Ovary (tissue), 9 donors: ENCODE measurements around the gene CABLES1. TPM values are rescaled to one million over a fixed set of nuclear protein-coding genes. Genes with fewer than 3 reads are reported as not detected.

Source experiments
- DNase-seq, 5 donors: peaks; one replicate each; pipeline ENCODE4 v3.0.0-alpha.2; 2019 to 2020
- H3K27ac ChIP-seq, 2 donors: fragments of 200-600 bp; one replicate each; pipeline versions ENCODE4 v1.5.1 to v1.8.0; 2019 to 2022
- H3K27me3 ChIP-seq: fragments of 200-600 bp; one replicate; pipeline ENCODE4 v1.8.0; 2022
- H3K36me3 ChIP-seq: fragments of 200-600 bp; sonication (generic); one replicate; pipeline ENCODE4 v1.5.1; 2019
- H3K4me1 ChIP-seq: one replicate; pipeline ENCODE4 v1.8.1; 2013; ENCODE audit warnings: mild to moderate bottlenecking, moderate library complexity; ENCODE audit not compliant: insufficient read depth
- H3K4me3 ChIP-seq: fragments of 200-600 bp; sonication (generic); one replicate; pipeline ENCODE4 v1.5.1; 2017
- H3K9me3 ChIP-seq, 2 donors: fragments of 200-600 bp in 1 of 2; sonication (generic) in 1 of 2; one replicate each; pipeline versions ENCODE4 v1.5.1 to v1.8.1; 2013 to 2019; ENCODE audit warnings: mild to moderate bottlenecking in 1 of 2, moderate library complexity in 1 of 2
- CTCF ChIP-seq, 3 donors: fragments of 450-650 bp in 2 of 3; fragments of 200-600 bp in 1 of 3; IDR thresholded peaks; one replicate each; pipeline versions ENCODE4 v1.5.1 to v1.8.0; 2016 to 2022; ENCODE audit warnings: antibody characterized with exemption in 3 of 3, mild to moderate bottlenecking in 1 of 3
- EP300 ChIP-seq: sonication (generic); formaldehyde crosslinking; IDR thresholded peaks from one replicate; pipeline ENCODE4 v1.6.1; 2017; ENCODE audit warnings: antibody characterized with exemption
- POLR2A ChIP-seq: fragments of 450-650 bp; IDR thresholded peaks from one replicate; pipeline ENCODE4 v1.6.1; 2017; ENCODE audit warnings: antibody characterized with exemption, mild to moderate bottlenecking, moderate library complexity
- WGBS, 3 donors: extraction: QIAGEN DNeasy Blood & Tissue Kit in 1 of 3; methylation state at CpG; one replicate each; pipeline versions ENCODE4 v1.1.5 to v1.1.7; 2013 to 2017; 5-methylcytosine and 5-hydroxymethylcytosine counted together
- intact Hi-C, 4 donors: fragments of 100-400 bp; cut with DNase I; formaldehyde crosslinking; loops; one replicate each; pipeline versions ENCODE4 v1.11.0 to v1.15.1; 2022 to 2023
- polyA plus RNA-seq, 2 donors: library from polyadenylated mRNA; stranded (reverse); fragments of 200-250 nt in 1 of 2; fragments of 350-450 nt in 1 of 2; fragmentation: Illumina TruSeq in 1 of 2; extraction: RNeasy Lipid Tissue Mini Kit (QIAGEN cat#74804) in 1 of 2; gene quantifications; one replicate each; pipeline ENCODE4 v1.2.3, GENCODE V29; 2013 to 2014
- total RNA-seq, 7 donors: library from RNA; depleted of rRNA in 2 of 7; stranded (reverse); fragments of >200 nt in 2 of 7; fragmentation: NEBNext Ultra II Directional in 3 of 7; extraction: Animal tissue kit (Norgen Biotek cat#: 25700) in 3 of 7; gene quantifications; one replicate each; pipeline versions ENCODE4 v1.1.0 to v1.2.4, GENCODE V29; 2016 to 2023
- donor health status: DM: no; HTN: no; CAD: no; lungs with moderate emphysema.
- donor health status: DM: no; HTN: no; CAD: no.
- donor health status: Bipolar disorder and iron deficiency.
- donor health status: DM: yes; HTN: yes; CAD: no.
- donor health status: DM: no; HTN: no; CAD: no.
- donor health status: DM: yes; HTN: yes; CAD: no.

The CABLES1 gene
- total and polyA plus RNA-seq, 9 donors = 2.6 to 8.9 (median 5.3) TPM

GRCh38 chr18:23105030-23105429, 30.3 kb upstream of the CABLES1 start:
- no peaks in the 10 kb centered on the region for H3K27me3 ChIP-seq
- WGBS, 3 donors = 78 to 83% (median 83%) methylated on average over 3 of the region's 3 CpGs
- TF ChIP-seq POLR2A = no peak
- no peak for TF ChIP-seq EP300
- TF ChIP-seq CTCF (IDR thresholded peaks at IDR 0.05) = no peak
- no peak overlapping the region for H3K4me3 ChIP-seq
- H3K36me3 ChIP-seq = no peaks in the 10 kb centered on the region
- no peak overlapping the region for H3K27ac ChIP-seq
- intact Hi-C loops = no loop called here
- no peaks in the 10 kb centered on the region for H3K4me1 ChIP-seq
- no peaks in the 10 kb centered on the region for H3K9me3 ChIP-seq
- DNase-seq = no peak

DNA sequence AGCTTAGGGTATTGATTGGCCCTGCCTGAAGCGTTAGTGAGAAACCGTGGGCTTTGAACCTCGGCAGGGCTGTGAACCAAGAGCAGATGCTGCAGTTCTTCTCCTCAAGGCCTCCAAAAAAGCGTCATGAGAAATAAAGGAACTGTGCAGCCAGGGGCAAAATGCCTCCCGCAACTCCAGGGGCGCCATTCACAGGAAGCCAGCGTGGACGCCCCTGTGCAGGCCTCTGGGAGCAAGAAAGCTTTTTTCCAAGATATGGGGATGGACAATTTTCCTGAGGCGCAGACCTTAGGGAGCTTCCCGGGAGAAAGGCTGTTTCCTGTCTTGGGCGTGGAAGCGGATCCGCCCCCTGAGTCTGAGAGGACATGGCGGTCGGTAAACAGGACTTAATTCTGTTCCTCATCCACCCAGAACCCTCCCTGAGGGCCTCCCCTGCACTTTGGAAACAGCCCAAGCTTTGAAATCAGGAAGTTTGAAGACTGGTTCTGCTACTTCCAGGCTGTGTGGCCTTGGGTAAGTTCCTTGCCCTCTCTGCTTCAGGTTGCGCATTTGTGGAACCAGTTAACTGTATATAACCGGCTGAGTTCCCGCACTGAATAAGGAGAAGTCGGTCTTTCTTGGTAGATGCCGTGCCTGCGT, 29.6 kb upstream of the CABLES1 start:
- intact Hi-C loops = no loop called here
- no peaks in the 10 kb centered on the region for H3K36me3 ChIP-seq
- 91 to 92% (median 91%) methylated on average over 21 of the region's 21 CpGs for WGBS, 3 donors
- no peak for DNase-seq
- no peak overlapping the region for H3K27ac ChIP-seq
- no peak for TF ChIP-seq CTCF (IDR thresholded peaks at IDR 0.05)
- H3K4me3 ChIP-seq = no peak overlapping the region
- no peaks in the 10 kb centered on the region for H3K4me1 ChIP-seq
- H3K9me3 ChIP-seq = no peaks in the 10 kb centered on the region
- no peaks in the 10 kb centered on the region for H3K27me3 ChIP-seq

DNA sequence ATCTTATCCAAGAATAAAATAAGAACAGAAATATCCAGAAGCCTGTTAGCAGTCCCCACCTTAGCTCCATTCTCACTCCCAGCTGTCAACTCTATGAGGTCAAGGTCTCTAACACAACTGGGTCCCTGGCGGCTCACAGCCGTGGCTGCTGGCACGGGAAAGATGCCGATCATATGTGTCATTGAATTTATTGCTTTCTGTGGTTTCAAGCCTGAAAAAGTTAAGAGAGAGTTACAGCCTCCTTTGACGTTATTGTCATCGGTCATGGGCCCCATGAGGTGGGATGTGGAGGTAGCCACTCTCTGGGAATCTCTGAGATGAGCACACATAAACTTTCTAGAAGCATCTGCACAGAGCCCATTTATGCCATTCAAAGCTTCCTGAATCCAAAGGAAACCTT, 28.7 kb upstream of the CABLES1 start:
- no peak for TF ChIP-seq EP300
- no peak for TF ChIP-seq CTCF (IDR thresholded peaks at IDR 0.05)
- no peak for TF ChIP-seq POLR2A
- intact Hi-C loops = no loop called here
- Histone ChIP-seq H3K9me3 (no peaks in the 10 kb centered on the region), H3K4me1 (no peaks in the 10 kb centered on the region), H3K27ac (no peak overlapping the region), H3K27me3 (no peaks in the 10 kb centered on the region), H3K4me3 (no peak overlapping the region), H3K36me3 (no peaks in the 10 kb centered on the region)
- no peak for DNase-seq
- 15 to 22% (median 21%) methylated on average over 6 of the region's 6 CpGs for WGBS, 3 donors

- no peak overlapping the region for H3K4me3 ChIP-seq
- no peaks in the 10 kb centered on the region for H3K36me3 ChIP-seq
- no peaks in the 10 kb centered on the region for H3K9me3 ChIP-seq
- TF ChIP-seq EP300 = no peak
- TF ChIP-seq POLR2A = no peak
- TF ChIP-seq CTCF (IDR thresholded peaks at IDR 0.05) = no peak
- 71 to 76% (median 75%) methylated on average over 7 of the region's 7 CpGs for WGBS, 3 donors
- H3K4me1 ChIP-seq = no peaks in the 10 kb centered on the region
- no peak for DNase-seq
- intact Hi-C loops = no loop called here
- H3K27me3 ChIP-seq = no peaks in the 10 kb centered on the region
- no peak overlapping the region for H3K27ac ChIP-seq
These were observed 27.6 kb upstream of the CABLES1 start for GRCh38 chr18:23107718-23108117.
